Astrocyte (in vitro differentiated cells and primary cell): ENCODE measurements around the gene CDCA5. TPM values are rescaled to one million over a fixed set of nuclear protein-coding genes. Genes with fewer than 3 reads are reported as not detected.
A peak's percentile ranks its signal among the peaks of the same experiment; 100 is the strongest.

Experiments used
- DNase-seq: peaks from one replicate; pipeline ENCODE4 v3.0.0-alpha.2; 2010; ENCODE audit warnings: low read depth
- FAIRE-seq: peaks from 2 replicates; lab custom pipeline; 2011; peaks lifted over from hg19 to GRCh38; lab: Jason Lieb, UNC
- H2AFZ ChIP-seq: 2 replicates; pipeline ENCODE4 v1.6.0; 2012; ENCODE audit warnings: low read depth, low read length, inconsistent platforms
- H3K27ac ChIP-seq: 2 replicates; pipeline ENCODE4 v1.5.1; 2011; ENCODE audit warnings: low read depth, low read length, inconsistent platforms
- H3K27me3 ChIP-seq: 2 replicates; pipeline ENCODE4 v1.6.0; 2011; ENCODE audit warnings: low read length, inconsistent platforms; ENCODE audit not compliant: insufficient read depth
- H3K36me3 ChIP-seq: 2 replicates; pipeline ENCODE4 v1.5.1; 2011; ENCODE audit warnings: low read length, inconsistent platforms; ENCODE audit not compliant: insufficient read depth
- H3K4me1 ChIP-seq: 2 replicates; pipeline ENCODE4 v1.5.1; 2011; ENCODE audit warnings: low read length, inconsistent platforms; ENCODE audit not compliant: insufficient read depth
- H3K4me2 ChIP-seq: 2 replicates; pipeline ENCODE4 v1.6.0; 2012; ENCODE audit warnings: low read length, inconsistent platforms
- H3K4me3 ChIP-seq: 2 replicates; pipeline ENCODE4 v1.5.1; 2011; ENCODE audit warnings: low read depth, mild to moderate bottlenecking, low read length, inconsistent platforms; ENCODE audit not compliant: insufficient read depth
- H3K79me2 ChIP-seq: 2 replicates; pipeline ENCODE4 v1.6.0; 2012; ENCODE audit warnings: mild to moderate bottlenecking, low read length, inconsistent platforms; ENCODE audit not compliant: insufficient read depth
- H3K9ac ChIP-seq: 2 replicates; pipeline ENCODE4 v1.6.0; 2012; ENCODE audit warnings: mild to moderate bottlenecking, low read length, inconsistent platforms
- H3K9me3 ChIP-seq: 2 replicates; pipeline ENCODE4 v1.5.1; 2012; ENCODE audit warnings: low read depth, mild to moderate bottlenecking, low read length, inconsistent platforms; ENCODE audit not compliant: insufficient read depth
- H4K20me1 ChIP-seq: 2 replicates; pipeline ENCODE4 v1.6.0; 2012; ENCODE audit warnings: low read length, inconsistent platforms; ENCODE audit not compliant: insufficient read depth
- H3K27ac Mint-ChIP-seq: one replicate; pipeline ENCODE4 v1.8.0; 2021; ENCODE audit warnings: mild to moderate bottlenecking, mixed read lengths; ENCODE audit not compliant: unreplicated experiment
- H3K27me3 Mint-ChIP-seq: one replicate; pipeline ENCODE4 v1.8.0; 2021; ENCODE audit warnings: low read depth, mixed read lengths; ENCODE audit not compliant: unreplicated experiment
- H3K36me3 Mint-ChIP-seq: one replicate; pipeline ENCODE4 v1.8.0; 2021; ENCODE audit warnings: low read depth, mixed read lengths; ENCODE audit not compliant: unreplicated experiment
- H3K4me1 Mint-ChIP-seq: one replicate; pipeline ENCODE4 v1.8.0; 2021; ENCODE audit warnings: low read depth, mixed read lengths; ENCODE audit not compliant: unreplicated experiment
- H3K4me3 Mint-ChIP-seq: one replicate; pipeline ENCODE4 v1.8.0; 2021; ENCODE audit warnings: mild to moderate bottlenecking, moderate library complexity, mixed read lengths; ENCODE audit not compliant: unreplicated experiment
- H3K9me3 Mint-ChIP-seq: one replicate; pipeline ENCODE4 v1.8.0; 2021; ENCODE audit warnings: mild to moderate bottlenecking, mixed read lengths; ENCODE audit not compliant: unreplicated experiment
- EZH2 ChIP-seq: IDR thresholded peaks from 2 replicates; pipeline ENCODE4 v1.6.1; 2012; ENCODE audit warnings: mild to moderate bottlenecking, low read length, inconsistent platforms; ENCODE audit not compliant: insufficient read depth
- total RNA-seq: library from RNA; stranded (reverse); gene quantifications from 2 replicates; pipeline ENCODE4 v1.2.1, GENCODE V29; 2021
- TF ChIP-seq, protein P1 (sequence below): IDR thresholded peaks from 2 replicates; pipeline ENCODE4 v1.5.1; 2011; ENCODE audit warnings: low read depth, mild to moderate bottlenecking, inconsistent platforms, low read length, moderate library complexity; ENCODE audit not compliant: insufficient read depth

Gene CDCA5
- total RNA-seq, 1 donor from 2014 or later, result 6.3 TPM

DNA sequence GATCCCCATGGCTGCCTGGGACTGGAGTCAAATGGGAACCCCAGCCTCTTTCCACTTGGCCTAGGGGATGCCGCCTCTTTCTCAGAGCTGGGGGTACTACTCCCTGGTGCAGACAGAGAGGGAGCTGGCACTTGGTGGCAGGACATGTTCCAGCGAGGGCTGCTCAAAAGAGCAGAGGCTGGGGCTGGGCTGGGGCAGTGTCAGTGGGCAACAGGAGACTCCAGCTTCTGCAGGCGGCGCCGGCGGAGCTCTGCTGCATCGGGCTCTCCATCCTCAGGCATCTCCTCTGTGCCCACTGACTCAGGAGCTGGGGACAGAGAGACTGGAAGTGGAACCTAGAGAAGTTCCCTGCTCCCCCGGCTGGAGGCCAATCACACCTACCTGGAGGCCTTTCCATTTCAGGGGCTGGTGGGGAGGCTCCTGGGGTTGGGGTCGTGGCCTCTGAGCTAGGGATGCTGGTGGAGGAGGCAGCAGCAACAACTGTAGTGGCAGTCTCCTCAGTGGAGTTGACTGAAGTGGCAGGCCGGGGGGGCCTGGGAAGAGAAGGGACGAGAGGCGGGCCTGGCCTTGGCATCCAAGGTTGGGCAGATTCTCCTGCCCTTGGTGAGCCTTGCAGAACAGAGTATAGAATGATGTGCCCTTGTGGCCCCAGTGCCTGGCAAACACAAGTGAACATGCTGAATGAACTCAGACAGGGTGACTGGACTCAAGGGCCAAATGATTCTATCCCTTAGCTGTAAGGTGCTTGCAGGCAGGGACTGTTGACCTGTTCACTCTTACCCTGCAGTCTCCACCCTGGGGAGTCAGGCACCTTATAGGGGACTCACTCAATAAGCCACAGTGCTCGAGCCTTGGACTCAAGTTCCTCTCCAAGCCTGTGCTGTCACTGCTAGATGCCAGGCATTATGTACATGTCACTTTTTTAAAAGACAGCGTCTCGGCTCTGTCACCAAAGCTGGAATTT lies 44.6 kb upstream of the CDCA5 start:
- Mint-ChIP-seq H3K4me3 (no peak overlapping the region), H3K27me3 (no peaks in the 10 kb centered on the region), H3K9me3 (no peaks in the 10 kb centered on the region), H3K36me3 (peaks cover 19% of the 10 kb centered on the region), H3K4me1 (peaks cover 5% of the 10 kb centered on the region), H3K27ac (no peak overlapping the region)
- Histone ChIP-seq H3K4me3 (no peak overlapping the region), H3K27me3 (no peaks in the 10 kb centered on the region), H2AFZ (no peak overlapping the region), H3K4me1 (peaks cover 6% of the 10 kb centered on the region), H3K9me3 (no peaks in the 10 kb centered on the region), H3K27ac (no peak overlapping the region), H3K9ac (no peak overlapping the region), H4K20me1 (peaks cover 72% of the 10 kb centered on the region), H3K79me2 (peaks cover 45% of the 10 kb centered on the region), H3K4me2 (no peak overlapping the region), H3K36me3 (peaks cover 40% of the 10 kb centered on the region)
- TF ChIP-seq EZH2, result no peak
- TF ChIP-seq, protein P1, sequence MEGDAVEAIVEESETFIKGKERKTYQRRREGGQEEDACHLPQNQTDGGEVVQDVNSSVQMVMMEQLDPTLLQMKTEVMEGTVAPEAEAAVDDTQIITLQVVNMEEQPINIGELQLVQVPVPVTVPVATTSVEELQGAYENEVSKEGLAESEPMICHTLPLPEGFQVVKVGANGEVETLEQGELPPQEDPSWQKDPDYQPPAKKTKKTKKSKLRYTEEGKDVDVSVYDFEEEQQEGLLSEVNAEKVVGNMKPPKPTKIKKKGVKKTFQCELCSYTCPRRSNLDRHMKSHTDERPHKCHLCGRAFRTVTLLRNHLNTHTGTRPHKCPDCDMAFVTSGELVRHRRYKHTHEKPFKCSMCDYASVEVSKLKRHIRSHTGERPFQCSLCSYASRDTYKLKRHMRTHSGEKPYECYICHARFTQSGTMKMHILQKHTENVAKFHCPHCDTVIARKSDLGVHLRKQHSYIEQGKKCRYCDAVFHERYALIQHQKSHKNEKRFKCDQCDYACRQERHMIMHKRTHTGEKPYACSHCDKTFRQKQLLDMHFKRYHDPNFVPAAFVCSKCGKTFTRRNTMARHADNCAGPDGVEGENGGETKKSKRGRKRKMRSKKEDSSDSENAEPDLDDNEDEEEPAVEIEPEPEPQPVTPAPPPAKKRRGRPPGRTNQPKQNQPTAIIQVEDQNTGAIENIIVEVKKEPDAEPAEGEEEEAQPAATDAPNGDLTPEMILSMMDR, result no peak
- no peak for FAIRE-seq
- no peak for DNase-seq

DNA sequence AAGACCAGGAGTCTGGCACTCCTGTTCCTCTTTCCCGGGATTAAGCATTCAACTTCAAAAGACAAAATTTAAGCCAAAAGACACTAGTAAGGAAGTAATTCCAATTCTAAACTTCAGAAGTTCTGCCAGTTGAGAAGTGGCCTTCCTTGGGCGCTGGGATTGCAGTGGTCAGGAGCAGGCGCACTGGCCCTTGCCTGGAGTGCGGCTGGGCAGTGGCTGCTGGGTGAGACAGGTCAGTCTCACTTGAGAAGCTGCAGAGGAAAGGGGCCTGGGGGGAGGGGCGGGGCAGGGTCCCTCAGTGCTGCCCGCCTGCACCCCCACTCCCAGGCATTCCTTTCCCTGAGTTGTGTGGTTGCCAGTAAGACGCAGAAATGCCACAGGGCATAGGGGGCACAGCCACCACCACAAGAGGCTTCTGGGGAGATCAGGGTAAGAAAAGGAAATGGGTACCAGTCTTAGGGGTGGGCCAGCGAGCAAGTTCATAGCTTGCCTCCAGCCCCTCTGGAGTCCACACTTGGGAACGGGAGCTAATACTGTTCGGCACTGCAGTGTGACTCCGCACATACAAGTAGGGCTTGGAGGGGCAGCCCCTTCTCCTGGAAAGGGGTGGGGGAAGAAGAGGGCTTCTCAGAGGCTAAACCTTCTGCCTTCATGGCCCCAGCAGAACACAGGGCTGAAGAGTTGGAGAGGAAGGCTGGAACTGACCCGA lies 43.8 kb upstream of the CDCA5 start:
- no peak overlapping the region for H3K4me3 ChIP-seq
- no peaks in the 10 kb centered on the region for H3K9me3 ChIP-seq
- Mint-ChIP-seq H3K27ac (peak overlapping the region; percentile 47), H3K27me3 (no peaks in the 10 kb centered on the region), H3K9me3 (no peaks in the 10 kb centered on the region), H3K4me3 (no peak overlapping the region), H3K4me1 (peaks cover 4% of the 10 kb centered on the region), H3K36me3 (peaks cover 19% of the 10 kb centered on the region)
- peaks cover 64% of the 10 kb centered on the region for H4K20me1 ChIP-seq
- peaks cover 4% of the 10 kb centered on the region for H3K4me1 ChIP-seq
- TF ChIP-seq EZH2, result no peak
- TF ChIP-seq, protein P1, result no peak
- no peak for FAIRE-seq
- H3K36me3 ChIP-seq, result peaks cover 40% of the 10 kb centered on the region
- H3K79me2 ChIP-seq, result peaks cover 43% of the 10 kb centered on the region
- no peak overlapping the region for H3K9ac ChIP-seq
- no peak overlapping the region for H3K27ac ChIP-seq
- H3K27me3 ChIP-seq, result no peaks in the 10 kb centered on the region
- H2AFZ ChIP-seq, result no peak overlapping the region
- H3K4me2 ChIP-seq, result no peak overlapping the region
- DNase-seq, result no peak
